Mucosa of stomach (tissue), 1 donor: Measurements from ENCODE around the gene LIN37.
"Not testable (repeated sequence)": the region's sequence is repeated elsewhere in the genome, so short reads cannot be mapped to it uniquely, and the experiment has no call there.

Experiments
- H3K27me3 ChIP-seq: one replicate; pipeline ENCODE4 v1.7.0; 2013; ENCODE audit warnings: mild to moderate bottlenecking, low read length; ENCODE audit not compliant: control insufficient read depth, insufficient read depth
- H3K36me3 ChIP-seq: one replicate; pipeline ENCODE4 v1.7.0; 2013; ENCODE audit warnings: low read length; ENCODE audit not compliant: control insufficient read depth, insufficient read depth
- H3K4me1 ChIP-seq: one replicate; pipeline ENCODE4 v1.7.0; 2013; ENCODE audit warnings: mild to moderate bottlenecking, low read length; ENCODE audit not compliant: control insufficient read depth, insufficient read depth
- H3K4me3 ChIP-seq: one replicate; pipeline ENCODE4 v1.7.0; 2013; ENCODE audit warnings: low read length
- H3K9ac ChIP-seq: one replicate; pipeline ENCODE4 v1.7.0; 2013; ENCODE audit warnings: mild to moderate bottlenecking, low read length, moderate library complexity
- H3K9me3 ChIP-seq: one replicate; pipeline ENCODE4 v1.7.0; 2013; ENCODE audit warnings: mild to moderate bottlenecking, low read length, moderate library complexity; ENCODE audit not compliant: control insufficient read depth
- donor health status: Pancreatic carcinoma.

The LIN37 gene

DNA sequence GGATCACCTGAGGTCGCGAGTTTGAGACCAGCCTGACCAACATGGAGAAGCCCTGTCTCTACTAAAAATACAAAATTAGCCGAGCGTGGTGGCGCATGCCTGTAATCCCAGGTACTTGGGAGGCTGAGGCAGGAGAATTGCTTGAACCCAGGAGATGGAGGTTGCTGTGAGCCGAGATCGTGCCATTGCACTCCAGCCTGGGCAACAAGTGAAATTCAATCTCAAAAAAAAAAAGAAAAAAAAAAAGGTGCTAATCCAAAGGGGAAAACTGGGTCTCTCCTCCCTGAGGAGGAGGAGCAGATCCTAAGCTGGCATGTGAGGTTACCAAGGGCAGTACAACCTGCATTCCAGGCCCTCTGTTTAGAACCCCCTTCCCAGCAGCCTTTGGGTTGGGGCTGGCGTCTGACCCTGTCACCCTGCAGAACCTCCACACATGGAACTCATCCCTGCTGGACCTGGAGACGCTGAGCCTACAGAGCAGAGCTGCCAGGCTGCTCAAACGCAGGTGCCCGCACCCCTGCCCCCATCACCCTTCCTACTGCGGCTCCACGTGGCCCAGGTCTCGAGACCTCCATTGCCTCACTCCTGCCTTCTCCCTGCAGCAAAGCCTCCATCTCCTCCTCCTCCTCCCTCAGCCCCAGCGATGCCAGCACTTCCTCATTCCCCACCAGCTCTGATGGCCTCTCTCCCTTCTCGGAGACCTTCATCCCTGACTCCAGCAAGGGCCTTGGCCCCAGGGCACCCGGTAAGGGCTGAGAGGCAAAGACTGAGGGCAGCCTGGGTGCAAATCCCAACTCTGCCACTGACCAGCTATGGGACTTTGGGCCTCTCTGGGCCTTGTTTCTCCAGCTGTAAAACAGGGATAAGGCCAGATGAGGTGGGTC is 16.3 kb downstream of the LIN37 start:
- Histone ChIP-seq H3K9ac (no peak overlapping the region), H3K9me3 (no peaks in the 10 kb centered on the region), H3K4me3 (no peak overlapping the region), H3K27me3 (no peaks in the 10 kb centered on the region), H3K4me1 (no peaks in the 10 kb centered on the region), H3K36me3 (no peaks in the 10 kb centered on the region)

DNA sequence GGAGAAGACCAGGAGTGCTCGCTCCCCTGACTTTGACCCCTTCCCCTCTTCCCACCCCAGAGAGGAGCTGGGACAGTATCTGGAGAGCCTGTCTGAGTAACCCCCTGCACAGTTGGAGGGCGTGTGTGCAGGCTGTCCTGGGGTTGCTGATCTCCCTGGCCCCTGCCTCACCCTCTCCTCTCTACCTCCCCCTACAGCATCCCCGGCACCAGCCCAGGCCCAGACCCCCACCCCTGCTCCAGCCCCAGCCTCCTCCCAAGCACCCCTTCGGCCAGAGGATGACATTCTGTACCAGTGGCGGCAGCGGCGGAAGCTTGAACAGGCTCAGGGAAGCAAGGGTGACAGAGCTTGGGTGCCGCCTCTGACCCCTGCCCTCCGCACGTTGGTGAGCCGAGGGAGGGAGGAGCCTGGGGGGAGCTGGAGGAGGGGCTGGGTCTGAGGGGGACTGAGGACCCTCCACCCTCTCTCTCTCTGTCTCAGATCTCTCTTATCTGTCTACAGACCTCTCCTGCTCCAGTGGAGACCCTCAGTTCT is 18.3 kb downstream of the LIN37 start:
- no peaks in the 10 kb centered on the region for H3K9me3 ChIP-seq
- no peaks in the 10 kb centered on the region for H3K27me3 ChIP-seq
- no peak overlapping the region for H3K4me3 ChIP-seq
- H3K9ac ChIP-seq = no peak overlapping the region
- H3K36me3 ChIP-seq = no peaks in the 10 kb centered on the region
- no peaks in the 10 kb centered on the region for H3K4me1 ChIP-seq

GRCh38 chr19:35767288-35768081 is 19.1 kb downstream of the LIN37 start:
- Histone ChIP-seq H3K4me1 (no peaks in the 10 kb centered on the region), H3K36me3 (no peaks in the 10 kb centered on the region), H3K9ac (no peak overlapping the region), H3K4me3 (no peak overlapping the region), H3K27me3 (no peaks in the 10 kb centered on the region), H3K9me3 (no peaks in the 10 kb centered on the region)

DNA sequence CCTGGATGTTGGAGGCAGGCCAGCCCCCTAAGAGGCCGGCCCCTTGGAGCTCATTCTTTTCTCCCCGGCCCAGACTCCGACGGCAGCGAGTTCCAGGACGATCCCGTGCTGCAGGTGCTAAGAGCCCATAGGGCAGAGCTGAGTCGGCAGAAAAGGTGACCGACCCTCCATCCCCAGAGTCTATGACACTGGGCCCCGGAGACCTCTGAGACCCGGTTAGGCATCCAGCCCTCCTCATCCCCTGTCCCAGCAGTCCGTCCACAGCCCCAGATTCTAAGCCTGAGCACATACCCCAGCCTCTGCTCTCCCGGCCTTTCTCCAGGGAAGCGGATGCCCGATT is 19.7 kb downstream of the LIN37 start:
- H3K9ac ChIP-seq = no peak overlapping the region
- H3K9me3 ChIP-seq = no peaks in the 10 kb centered on the region

GRCh38 chr19:35772362-35772761 is 24.0 kb downstream of the LIN37 start:
- not testable (repeated sequence) for H3K4me3 ChIP-seq, H3K9ac ChIP-seq, H3K9me3 ChIP-seq, H3K4me1 ChIP-seq, H3K27me3 ChIP-seq, H3K36me3 ChIP-seq

More for the DNA sequence above, 19.7 kb downstream of the LIN37 start:
- Histone ChIP-seq H3K36me3 (no peaks in the 10 kb centered on the region), H3K4me1 (no peaks in the 10 kb centered on the region), H3K27me3 (no peaks in the 10 kb centered on the region), H3K4me3 (no peak overlapping the region)

- Histone ChIP-seq H3K36me3 (no peaks in the 10 kb centered on the region), H3K9me3 (no peaks in the 10 kb centered on the region), H3K4me1 (no peaks in the 10 kb centered on the region), H3K4me3 (no peak overlapping the region), H3K9ac (no peak overlapping the region), H3K27me3 (no peaks in the 10 kb centered on the region)
Observed at GRCh38 chr19:35773020-35773806, 24.8 kb downstream of the LIN37 start.

DNA sequence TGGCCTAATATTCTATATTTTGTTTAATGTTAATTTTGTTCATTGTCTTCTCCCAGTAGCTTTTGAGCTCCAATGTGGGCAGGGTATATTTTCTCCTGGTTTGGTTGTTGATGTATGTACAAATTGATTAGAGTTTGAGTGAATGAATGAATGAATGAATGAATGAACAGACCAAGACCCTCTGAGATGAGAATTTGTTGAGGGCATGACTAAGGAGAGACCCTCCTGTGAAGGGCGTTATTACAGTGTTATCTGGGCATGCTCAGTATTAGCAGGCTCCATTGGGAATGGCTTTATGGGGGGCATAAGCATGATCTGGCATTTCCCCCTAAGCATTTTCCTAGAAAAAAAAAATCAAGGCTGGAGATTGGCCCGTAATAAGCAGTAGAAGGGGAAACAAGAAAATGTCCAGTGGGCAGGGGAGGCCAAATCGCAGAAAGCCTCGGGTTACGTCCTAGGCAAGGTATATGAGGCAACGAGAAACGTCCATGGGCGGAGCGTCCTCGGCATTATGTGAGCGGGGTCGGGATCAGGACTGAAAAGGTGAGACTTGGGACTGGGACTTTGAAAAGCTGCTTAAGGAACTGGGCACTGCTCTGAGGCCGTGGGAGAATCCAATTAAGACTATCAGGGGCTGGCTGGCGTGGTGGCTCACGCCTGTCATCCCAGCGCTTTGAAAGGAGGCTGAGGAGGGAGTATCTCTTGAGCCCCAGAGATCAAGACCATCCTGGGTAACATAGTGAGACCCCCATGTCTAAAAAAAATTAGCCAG is 26.1 kb downstream of the LIN37 start:
- H3K4me1 ChIP-seq = no peaks in the 10 kb centered on the region
- no peaks in the 10 kb centered on the region for H3K27me3 ChIP-seq
- no peaks in the 10 kb centered on the region for H3K36me3 ChIP-seq
- H3K4me3 ChIP-seq = no peak overlapping the region
- H3K9ac ChIP-seq = peak overlapping the region; percentile 6
- H3K9me3 ChIP-seq = no peaks in the 10 kb centered on the region

- H3K27me3 ChIP-seq = no peaks in the 10 kb centered on the region
- H3K4me1 ChIP-seq = no peaks in the 10 kb centered on the region
- no peaks in the 10 kb centered on the region for H3K36me3 ChIP-seq
- H3K9me3 ChIP-seq = no peaks in the 10 kb centered on the region
- peak overlapping the region; percentile 14 for H3K4me3 ChIP-seq
- peak overlapping the region; percentile 6 for H3K9ac ChIP-seq
Observed at GRCh38 chr19:35775046-35775297, 26.6 kb downstream of the LIN37 start.

GRCh38 chr19:35775298-35776101 is 27.1 kb downstream of the LIN37 start, which contains the start of gene ARHGAP33:
ARHGAP33 (plus strand) TSS chr19:35775564; CDS start chr19:35775659, 95 bp downstream.
- no peaks in the 10 kb centered on the region for H3K9me3 ChIP-seq
- peak within 1 kb of the TSS; percentile 12 for H3K9ac ChIP-seq
- H3K36me3 ChIP-seq = no peaks in the 10 kb centered on the region
- H3K4me1 ChIP-seq = no peaks in the 10 kb centered on the region
- H3K27me3 ChIP-seq = no peaks in the 10 kb centered on the region
- H3K4me3 ChIP-seq = peak within 1 kb of the TSS; percentile 14

GRCh38 chr19:35776102-35776788 is 27.9 kb downstream of the LIN37 start:
- no peaks in the 10 kb centered on the region for H3K4me1 ChIP-seq
- peak overlapping the region; percentile 9 for H3K4me3 ChIP-seq
- H3K9ac ChIP-seq = peak overlapping the region; percentile 12
- H3K36me3 ChIP-seq = no peaks in the 10 kb centered on the region
- no peaks in the 10 kb centered on the region for H3K27me3 ChIP-seq
- no peaks in the 10 kb centered on the region for H3K9me3 ChIP-seq
